DMS114 treated with DMSO at 0.1 percent for 48 hours (cell line): ENCODE measurements around the gene RBMS1.

Source experiments
- DNase-seq: peaks from one replicate; lab custom pipeline; 2025; ENCODE audit not compliant: unreplicated experiment; lab: John Stamatoyannopoulos, UW

The RBMS1 gene

DNA sequence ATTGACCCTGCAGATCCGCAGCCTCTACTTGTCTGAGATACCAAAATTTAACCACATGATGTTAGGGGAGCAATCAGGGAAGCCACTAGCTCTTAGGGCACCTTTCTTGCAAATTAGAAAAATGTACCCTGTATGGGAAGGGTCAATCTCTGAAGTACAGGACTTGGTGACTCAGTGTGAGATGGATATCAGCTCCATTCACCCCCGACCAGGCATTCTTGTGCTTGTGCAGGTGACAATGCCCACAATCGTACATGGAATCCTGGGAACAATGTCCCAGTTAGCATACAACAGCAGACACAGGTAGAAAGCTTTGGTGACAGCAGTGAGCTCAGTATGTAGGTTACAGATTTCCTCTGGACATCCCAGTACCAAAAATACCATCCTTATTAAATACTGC lies 155.9 kb downstream of the RBMS1 start:
- no peak for DNase-seq

GRCh38 chr2:160336635-160337034 lies 157.0 kb downstream of the RBMS1 start:
- no peak for DNase-seq

DNA sequence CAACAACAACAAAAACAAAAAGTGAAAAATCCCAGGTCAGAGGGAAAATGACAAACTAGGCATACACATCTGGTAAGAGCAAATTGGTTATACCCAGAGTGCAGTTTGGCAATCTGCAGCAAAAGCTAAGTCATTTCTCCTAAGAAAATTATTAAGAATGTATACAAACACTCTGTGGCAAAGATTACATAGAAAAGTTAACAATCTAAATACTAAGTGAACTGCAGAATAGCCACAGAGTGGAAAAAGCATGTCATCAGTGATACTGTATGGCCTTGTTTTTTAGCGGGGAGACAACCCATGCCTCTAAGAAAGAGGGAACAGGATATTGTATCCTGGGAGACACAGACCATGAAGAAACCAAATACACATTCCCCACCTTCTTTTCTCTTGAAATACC lies 157.5 kb downstream of the RBMS1 start:
- no peak for DNase-seq

DNA sequence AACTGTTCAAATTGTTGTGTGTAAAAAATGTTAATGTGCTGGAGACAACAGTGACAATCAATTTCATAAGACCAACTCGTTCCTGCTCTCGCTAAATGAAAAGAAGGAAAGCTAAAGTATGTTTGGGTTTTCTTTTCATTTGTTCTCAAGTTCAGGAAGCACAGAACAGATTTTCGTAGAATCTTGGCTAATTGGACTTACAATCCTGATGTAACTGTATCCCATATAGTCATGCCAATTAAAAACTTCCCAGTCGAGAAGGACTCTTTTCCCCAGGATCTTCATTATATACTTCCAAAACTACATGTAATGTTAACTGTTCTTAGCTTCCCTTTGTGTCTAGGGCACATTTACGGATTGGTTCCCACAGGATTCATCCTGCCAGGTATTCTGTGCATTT lies 158.2 kb downstream of the RBMS1 start:
- no peak for DNase-seq

DNA sequence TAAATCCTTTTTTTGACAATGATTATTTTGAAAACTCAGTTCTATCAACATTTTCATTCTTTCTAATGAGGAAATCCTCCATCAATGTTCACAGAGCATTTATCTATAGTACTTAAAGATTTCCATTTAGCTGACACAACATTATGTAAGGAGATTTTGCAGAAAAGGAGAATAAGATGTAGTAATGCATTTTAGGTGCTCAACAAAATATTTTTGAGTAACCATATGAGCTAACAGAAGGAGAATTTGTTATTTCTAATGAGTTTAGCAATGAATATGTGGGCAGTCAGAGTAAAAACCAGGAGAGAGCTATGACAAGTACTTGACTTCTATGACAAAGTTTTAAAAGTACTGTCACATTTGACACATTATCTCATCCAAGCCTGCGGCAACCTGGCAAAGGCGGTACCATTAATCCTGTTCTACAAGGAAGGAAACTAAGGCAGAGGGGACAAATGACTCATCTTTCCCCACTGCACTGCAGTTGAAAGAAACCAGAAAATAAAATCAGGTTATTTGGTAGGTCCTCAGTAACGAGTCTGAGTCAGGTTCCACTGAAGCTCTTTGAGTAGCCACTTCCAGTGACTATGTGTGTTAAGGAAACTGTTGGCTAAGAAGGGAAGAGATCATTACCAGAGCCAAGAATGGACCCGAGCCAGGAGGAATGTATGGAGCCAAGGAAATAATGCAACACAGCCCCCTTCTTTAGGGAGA lies 159.4 kb downstream of the RBMS1 start:
- DNase-seq: no peak

DNA sequence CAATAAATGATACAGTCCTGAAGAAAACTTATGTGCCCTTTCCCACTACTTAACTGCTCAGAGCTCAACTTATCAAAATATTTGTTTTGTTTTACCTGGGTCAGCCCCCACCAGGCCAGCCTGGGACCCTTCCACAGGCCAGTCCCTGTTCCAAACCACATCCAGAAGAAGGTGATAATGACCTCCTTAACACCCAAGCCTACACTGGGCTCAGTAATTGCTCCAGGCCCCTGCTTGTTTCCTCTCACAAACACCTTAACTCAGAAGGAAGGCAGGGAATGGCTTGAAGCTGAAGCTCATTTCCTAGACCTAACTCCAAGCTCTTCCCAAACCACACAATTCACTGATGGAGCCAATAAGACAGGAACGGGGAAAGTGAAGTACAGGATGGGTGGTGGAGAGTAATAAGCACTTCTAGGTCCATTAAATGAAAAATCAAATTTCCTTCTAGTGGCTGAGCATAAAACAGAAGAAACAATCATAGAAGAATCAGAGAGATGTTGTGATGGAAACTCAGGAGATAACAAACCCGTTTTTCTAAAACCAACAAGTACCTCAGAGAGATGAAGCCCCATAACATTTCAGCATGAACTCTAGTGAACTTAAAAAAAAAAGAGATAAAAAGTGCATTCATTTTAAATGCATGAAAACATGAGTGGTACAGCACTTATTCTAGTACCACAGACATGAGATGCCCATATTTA lies 160.1 kb downstream of the RBMS1 start:
- no peak for DNase-seq

DNA sequence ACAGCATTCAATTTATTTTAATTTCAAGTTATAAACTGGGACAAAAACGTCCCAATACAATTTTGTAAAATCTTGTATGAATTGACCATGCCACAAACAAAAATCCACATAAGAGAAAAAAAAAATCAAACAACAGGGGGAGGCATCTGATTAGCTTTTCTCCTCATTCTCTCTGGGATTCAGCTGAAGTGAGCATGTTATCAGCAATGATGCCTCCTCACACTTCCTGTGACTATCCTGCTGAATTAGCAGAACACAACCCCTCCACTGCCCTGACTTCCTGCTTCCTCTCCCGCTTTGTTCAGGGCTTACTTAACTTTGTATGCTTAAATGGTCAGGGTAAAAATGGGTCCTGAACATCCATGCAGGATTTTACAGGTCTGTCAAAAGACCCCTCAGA lies 161.3 kb downstream of the RBMS1 start:
- no peak for DNase-seq

- no peak for DNase-seq
Observed at GRCh38 chr2:160331258-160332025, 162.2 kb downstream of the RBMS1 start.

GRCh38 chr2:160328811-160329527 lies 164.6 kb downstream of the RBMS1 start:
- DNase-seq: no peak

- no peak for DNase-seq
Observed at GRCh38 chr2:160326786-160327185, 166.8 kb downstream of the RBMS1 start.

DNA sequence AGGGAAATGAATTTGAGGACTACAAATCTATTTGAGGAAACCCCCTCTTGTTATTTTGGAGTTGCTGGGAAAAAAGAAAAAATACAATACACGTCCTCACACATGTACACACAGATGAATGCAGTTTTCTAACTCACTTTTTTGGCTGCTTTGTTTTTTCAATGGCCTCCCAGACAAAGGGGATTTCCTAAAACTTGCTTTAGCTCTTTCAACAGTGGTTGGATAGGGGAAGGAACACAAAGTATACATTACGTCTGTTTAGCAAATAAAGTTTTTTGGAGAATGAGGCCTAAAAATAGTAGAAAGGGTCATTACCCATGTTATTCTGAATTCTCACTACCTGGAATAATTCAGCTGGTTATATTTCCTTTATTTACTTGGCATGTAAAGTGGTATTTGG lies 168.2 kb downstream of the RBMS1 start:
- no peak for DNase-seq

DNA sequence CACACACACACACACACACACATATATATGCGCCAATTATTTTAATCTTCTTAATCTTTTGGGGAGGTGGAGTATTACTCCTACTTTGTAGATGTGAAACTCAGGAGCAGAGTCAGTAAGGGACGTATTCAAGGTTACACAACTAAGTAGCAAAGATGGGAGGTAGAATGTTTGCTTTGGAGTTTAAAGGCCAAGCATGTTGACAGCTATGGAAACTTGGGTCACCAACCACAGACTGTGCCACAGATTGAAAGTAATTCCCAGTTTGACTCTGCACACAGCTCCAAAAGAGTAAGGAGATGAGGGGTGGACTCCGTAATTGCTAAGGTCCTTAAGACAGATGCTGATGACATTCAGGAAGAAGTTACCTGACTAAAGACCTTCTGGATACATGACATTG lies 168.7 kb downstream of the RBMS1 start:
- no peak for DNase-seq

GRCh38 chr2:160324161-160324800 lies 169.3 kb downstream of the RBMS1 start:
- DNase-seq: peak; percentile 10

DNA sequence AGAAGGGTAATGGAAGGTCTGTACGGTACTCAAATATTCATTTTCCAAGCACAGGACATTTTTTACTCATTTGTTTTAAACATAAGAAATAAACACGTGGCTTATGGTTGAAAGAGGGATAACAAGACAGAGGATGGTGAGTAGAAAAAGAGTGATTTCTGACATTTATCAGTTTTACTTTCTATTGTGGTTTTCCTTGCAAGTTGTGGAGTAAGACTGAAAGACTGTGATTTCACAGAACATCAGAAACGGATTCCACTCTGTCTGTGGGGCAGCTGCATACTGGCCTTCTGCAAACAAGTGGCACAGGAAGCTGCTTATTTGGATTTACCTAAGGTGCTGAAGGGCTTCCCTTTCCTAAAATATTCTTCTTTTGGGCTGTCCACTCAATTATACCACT lies 171.3 kb downstream of the RBMS1 start:
- DNase-seq: no peak

DNA sequence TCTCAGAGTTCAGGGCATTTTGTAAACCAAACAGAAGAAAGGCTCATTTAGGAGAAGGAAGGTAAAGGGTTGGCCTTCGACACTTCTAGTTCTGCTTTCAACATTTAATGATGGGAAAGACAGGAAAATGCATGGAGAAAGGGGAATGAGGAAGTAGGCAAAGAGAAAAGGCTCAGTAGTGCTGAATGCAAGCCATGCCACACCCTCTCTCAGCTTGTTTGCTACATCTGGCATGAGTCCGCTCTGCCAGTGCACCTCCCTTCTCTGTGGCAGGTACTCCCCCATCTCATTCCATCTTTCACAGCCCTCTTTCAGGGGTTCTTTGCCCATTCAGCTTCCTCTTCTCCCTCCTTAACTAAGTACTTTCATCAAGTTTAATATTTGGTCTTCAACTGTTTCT lies 172.6 kb downstream of the RBMS1 start:
- DNase-seq: no peak

- no peak for DNase-seq
Observed at GRCh38 chr2:160319700-160320099, 173.9 kb downstream of the RBMS1 start.

GRCh38 chr2:160318218-160318617 lies 175.4 kb downstream of the RBMS1 start:
- no peak for DNase-seq

DNA sequence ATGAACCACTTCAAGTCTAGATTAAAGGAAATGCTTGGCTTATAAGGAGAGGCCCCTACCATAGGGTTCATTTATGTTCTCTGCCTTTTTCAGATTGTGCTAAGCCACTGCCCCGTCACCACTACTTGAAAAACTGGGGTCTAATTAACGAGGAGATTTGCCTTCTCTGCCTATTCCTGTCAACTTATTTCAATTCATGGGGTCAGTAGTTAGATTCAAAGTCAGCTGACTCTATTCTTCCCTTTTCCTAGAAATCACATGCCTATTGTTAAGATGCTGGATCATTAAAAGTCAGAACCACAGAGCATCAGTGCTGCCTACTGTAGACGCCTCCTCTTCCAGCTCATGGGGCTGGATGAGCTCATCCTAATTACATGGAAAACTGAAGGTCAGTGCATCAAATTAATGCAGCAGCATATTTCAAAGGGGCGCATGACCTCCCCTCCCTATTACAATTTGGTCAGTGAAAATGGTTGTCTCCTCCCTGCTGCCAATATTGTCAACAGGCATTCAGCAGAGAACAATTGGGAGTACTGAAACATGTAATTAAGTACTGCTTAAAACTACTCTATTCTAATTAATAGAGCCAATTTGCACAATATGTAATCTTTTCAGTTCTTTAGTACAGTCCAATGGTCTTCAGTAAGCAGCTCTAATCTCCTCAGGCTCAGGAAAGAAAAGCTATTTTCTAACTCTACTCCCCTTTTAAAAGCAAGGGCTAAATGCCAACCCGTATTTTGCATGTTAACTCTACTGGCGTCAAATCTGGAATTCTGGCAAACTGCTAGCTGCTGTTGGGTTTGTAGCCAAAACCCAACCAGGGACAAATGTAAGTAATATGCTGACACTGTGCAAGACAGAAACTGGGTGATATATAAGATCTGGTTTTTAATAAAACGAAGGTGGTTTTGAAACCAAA lies 176.2 kb downstream of the RBMS1 start:
- DNase-seq: no peak

DNA sequence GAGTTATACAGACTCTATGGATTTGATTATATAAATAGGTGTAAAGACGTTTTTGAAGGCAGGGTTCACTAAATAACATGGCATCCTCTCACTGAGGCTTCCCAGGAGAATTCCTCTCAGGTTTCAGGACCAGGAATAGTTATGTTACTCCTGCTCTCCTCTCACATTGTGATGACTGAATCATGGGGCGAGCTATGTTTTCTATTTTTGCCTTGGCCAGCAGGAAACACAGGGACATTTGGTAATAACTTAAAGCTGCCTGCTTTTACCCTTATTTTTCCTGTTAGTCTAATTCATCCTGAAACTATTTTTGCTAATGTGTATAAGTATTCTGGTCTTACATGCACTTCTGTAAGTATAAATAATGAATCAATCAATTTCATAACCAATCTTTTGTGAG lies 178.3 kb downstream of the RBMS1 start:
- DNase-seq: no peak
